ENCODE results near the gene DYNC1I2.

DYNC1I2 gene

GRCh38 chr2:171712051-171712450, 24.8 kb downstream of the DYNC1I2 start:
- Histone ChIP-seq H3K27me3 (ENCODE audit: insufficient read depth, low read length, poor library complexity) (no peaks in the 10 kb centered on the region), H3K79me2 (ENCODE audit: insufficient read depth, low read length) (no peaks in the 10 kb centered on the region), H2AFZ (ENCODE audit: low read depth, low read length) (no peak overlapping the region), H3K27ac (ENCODE audit: low read length) (no peak overlapping the region), H3K36me3 (ENCODE audit: insufficient read depth, low read length) (peaks cover 3% of the 10 kb centered on the region; the same call in 1 of the 2 replicates), H3K4me2 (ENCODE audit: insufficient read depth, low read length) (no peak overlapping the region), H4K20me1 (ENCODE audit: insufficient read depth, low read length) (no peaks in the 10 kb centered on the region), H3K9me3 (ENCODE audit: insufficient read depth, low read length, severe bottlenecking) (no peaks in the 10 kb centered on the region), H3K4me1 (ENCODE audit: insufficient read depth, low read length) (peaks cover 6% of the 10 kb centered on the region; the same call in 1 of the 2 replicates), H3K9ac (ENCODE audit: low read depth, low read length) (no peak overlapping the region), H3K4me3 (ENCODE audit: low read depth in 1 of 2, low read length in 2 of 2) (no peak overlapping the region)
- no peak for DNase-seq
- TF ChIP-seq EZH2 (IDR thresholded peaks at IDR 0.05; ENCODE audit: borderline replicate concordance, low read depth, low read length, severe bottlenecking) (no peak), CTCF (IDR thresholded peaks at IDR 0.05; ENCODE audit: borderline replicate concordance, extremely low read depth, low read length, poor library complexity, severe bottlenecking) (no peak)
- ATAC-seq (ENCODE audit: insufficient read depth, low read depth) = no peak

- ATAC-seq (ENCODE audit: insufficient read depth, low read depth) = no peak
- TF ChIP-seq EZH2 (IDR thresholded peaks at IDR 0.05; ENCODE audit: borderline replicate concordance, low read depth, low read length, severe bottlenecking) = no peak
- TF ChIP-seq CTCF (IDR thresholded peaks at IDR 0.05; ENCODE audit: borderline replicate concordance, extremely low read depth, low read length, poor library complexity, severe bottlenecking) = no peak
- no peak overlapping the region for H3K4me2 ChIP-seq (ENCODE audit: insufficient read depth, low read length)
These were observed 31.5 kb downstream of the DYNC1I2 start for GRCh38 chr2:171718720-171719119.

GRCh38 chr2:171719660-171720059, 32.4 kb downstream of the DYNC1I2 start:
- H2AFZ ChIP-seq (ENCODE audit: low read depth, low read length) = no peak overlapping the region
- no peaks in the 10 kb centered on the region for H4K20me1 ChIP-seq (ENCODE audit: insufficient read depth, low read length)
- ATAC-seq (ENCODE audit: insufficient read depth, low read depth) (no peak), DNase-seq (no peak)
- no peaks in the 10 kb centered on the region for H3K79me2 ChIP-seq (ENCODE audit: insufficient read depth, low read length)
- H3K9me3 ChIP-seq (ENCODE audit: insufficient read depth, low read length, severe bottlenecking) = no peaks in the 10 kb centered on the region
- H3K27me3 ChIP-seq (ENCODE audit: insufficient read depth, low read length, poor library complexity) = no peaks in the 10 kb centered on the region
- no peaks in the 10 kb centered on the region for H3K4me1 ChIP-seq (ENCODE audit: insufficient read depth, low read length)
- H3K9ac ChIP-seq (ENCODE audit: low read depth, low read length) = no peak overlapping the region
- H3K4me2 ChIP-seq (ENCODE audit: insufficient read depth, low read length) = no peak overlapping the region
- H3K27ac ChIP-seq (ENCODE audit: low read length) = no peak overlapping the region
- peaks cover 12% of the 10 kb centered on the region; the same call in 1 of the 2 replicates for H3K36me3 ChIP-seq (ENCODE audit: insufficient read depth, low read length)
- TF ChIP-seq CTCF (IDR thresholded peaks at IDR 0.05; ENCODE audit: borderline replicate concordance, extremely low read depth, low read length, poor library complexity, severe bottlenecking) = no peak
- TF ChIP-seq EZH2 (IDR thresholded peaks at IDR 0.05; ENCODE audit: borderline replicate concordance, low read depth, low read length, severe bottlenecking) = no peak
- H3K4me3 ChIP-seq (ENCODE audit: low read depth in 1 of 2, low read length in 2 of 2) = no peak overlapping the region

More at GRCh38 chr2:171718720-171719119, 31.5 kb downstream of the DYNC1I2 start:
- Histone ChIP-seq H4K20me1 (ENCODE audit: insufficient read depth, low read length) (no peaks in the 10 kb centered on the region), H3K27me3 (ENCODE audit: insufficient read depth, low read length, poor library complexity) (no peaks in the 10 kb centered on the region), H2AFZ (ENCODE audit: low read depth, low read length) (no peak overlapping the region), H3K79me2 (ENCODE audit: insufficient read depth, low read length) (no peaks in the 10 kb centered on the region), H3K27ac (ENCODE audit: low read length) (no peak overlapping the region), H3K4me3 (ENCODE audit: low read depth in 1 of 2, low read length in 2 of 2) (no peak overlapping the region), H3K9ac (ENCODE audit: low read depth, low read length) (no peak overlapping the region), H3K4me1 (ENCODE audit: insufficient read depth, low read length) (no peaks in the 10 kb centered on the region), H3K9me3 (ENCODE audit: insufficient read depth, low read length, severe bottlenecking) (no peaks in the 10 kb centered on the region), H3K36me3 (ENCODE audit: insufficient read depth, low read length) (peaks cover 8% of the 10 kb centered on the region; the same call in 1 of the 2 replicates)
- no peak for DNase-seq

Measured in DND-41 (cell line).